GM19372 (cell line): Measurements from ENCODE around the gene FST.

Experiments used
- ATAC-seq: cut with Tn5 transposase; IDR thresholded peaks from one replicate; pipeline ENCODE4 v1.9.1; 2021; ENCODE audit warnings: mild to moderate bottlenecking, low read depth, moderate library complexity; ENCODE audit not compliant: unreplicated experiment

The FST gene, protein sequence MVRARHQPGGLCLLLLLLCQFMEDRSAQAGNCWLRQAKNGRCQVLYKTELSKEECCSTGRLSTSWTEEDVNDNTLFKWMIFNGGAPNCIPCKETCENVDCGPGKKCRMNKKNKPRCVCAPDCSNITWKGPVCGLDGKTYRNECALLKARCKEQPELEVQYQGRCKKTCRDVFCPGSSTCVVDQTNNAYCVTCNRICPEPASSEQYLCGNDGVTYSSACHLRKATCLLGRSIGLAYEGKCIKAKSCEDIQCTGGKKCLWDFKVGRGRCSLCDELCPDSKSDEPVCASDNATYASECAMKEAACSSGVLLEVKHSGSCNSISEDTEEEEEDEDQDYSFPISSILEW

GRCh38 chr5:53480416-53481158 lies at the start of gene FST:
Gene FST (plus strand): TSS chr5:53480629. CDS start chr5:53480792, 163 bp downstream.
- ATAC-seq = no peak

DNA sequence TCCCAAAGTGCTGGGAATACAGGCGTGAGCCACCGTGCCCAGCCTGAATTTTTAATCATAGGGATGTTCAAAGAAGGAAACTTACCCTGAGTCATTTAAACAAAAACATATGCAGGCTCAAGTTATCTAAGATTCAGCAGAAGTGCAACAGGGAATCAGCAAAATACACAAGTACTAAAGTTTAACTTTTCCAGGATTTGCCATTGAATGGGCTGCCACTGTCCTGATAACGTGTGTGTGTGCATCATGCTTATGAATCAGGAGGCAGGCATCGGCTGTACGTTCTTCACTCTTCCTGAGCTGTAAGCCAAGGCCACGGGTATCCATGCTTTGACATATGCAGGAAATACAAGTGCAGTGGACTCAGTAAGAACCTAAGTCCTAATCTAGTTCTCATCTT lies 48.8 kb upstream of the FST start:
- no peak for ATAC-seq

GRCh38 chr5:53433026-53433425 lies 47.4 kb upstream of the FST start:
- no peak for ATAC-seq

GRCh38 chr5:53434541-53434940 lies 45.9 kb upstream of the FST start:
- ATAC-seq = no peak

GRCh38 chr5:53436480-53437191 lies 43.8 kb upstream of the FST start:
- no peak for ATAC-seq

- no peak for ATAC-seq
These were observed 42.4 kb upstream of the FST start for GRCh38 chr5:53438079-53438478.

- ATAC-seq = no peak
These were observed 41.6 kb upstream of the FST start for GRCh38 chr5:53438486-53439472.

DNA sequence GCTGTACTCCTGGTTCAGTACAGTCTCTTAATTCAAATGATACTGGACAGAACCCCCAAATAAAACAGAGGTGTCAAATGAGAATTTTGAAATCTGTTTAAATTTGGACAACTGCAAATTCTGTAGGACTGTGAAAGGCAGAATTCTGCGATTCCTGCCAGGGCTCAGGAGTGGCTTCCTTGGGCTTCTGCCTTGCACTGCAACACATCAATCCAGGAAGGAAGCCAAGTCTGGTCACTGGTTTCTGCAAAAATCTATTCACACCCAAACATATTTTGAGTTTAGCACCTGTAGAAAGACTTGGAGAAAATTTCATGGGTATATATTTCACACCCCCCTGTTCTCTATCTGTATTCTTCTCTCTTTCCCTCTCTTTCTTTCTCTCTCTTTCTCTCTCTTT lies 37.5 kb upstream of the FST start:
- ATAC-seq = no peak

DNA sequence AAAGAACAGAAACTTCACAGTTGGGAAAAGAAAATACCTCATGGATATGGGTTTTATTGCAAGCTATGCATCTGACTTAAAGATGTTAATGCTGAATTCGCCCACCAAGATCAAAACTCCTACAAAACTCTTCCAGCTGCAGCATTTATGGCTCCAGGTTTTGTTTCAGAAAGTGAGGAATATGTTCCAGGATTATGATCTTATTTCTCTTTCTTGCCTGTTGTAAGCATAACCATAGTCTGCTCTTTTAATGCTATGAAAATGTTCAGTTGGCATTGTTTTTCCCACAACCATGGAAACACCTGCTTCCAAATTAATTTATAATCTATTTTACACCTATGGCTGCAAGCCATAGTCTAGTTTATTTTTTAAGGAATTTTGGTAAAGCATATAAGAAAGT lies 34.9 kb upstream of the FST start:
- ATAC-seq = no peak

- no peak for ATAC-seq
These were observed 33.5 kb upstream of the FST start for GRCh38 chr5:53446908-53447307.

- no peak for ATAC-seq
These were observed 31.6 kb upstream of the FST start for GRCh38 chr5:53448851-53449250.

DNA sequence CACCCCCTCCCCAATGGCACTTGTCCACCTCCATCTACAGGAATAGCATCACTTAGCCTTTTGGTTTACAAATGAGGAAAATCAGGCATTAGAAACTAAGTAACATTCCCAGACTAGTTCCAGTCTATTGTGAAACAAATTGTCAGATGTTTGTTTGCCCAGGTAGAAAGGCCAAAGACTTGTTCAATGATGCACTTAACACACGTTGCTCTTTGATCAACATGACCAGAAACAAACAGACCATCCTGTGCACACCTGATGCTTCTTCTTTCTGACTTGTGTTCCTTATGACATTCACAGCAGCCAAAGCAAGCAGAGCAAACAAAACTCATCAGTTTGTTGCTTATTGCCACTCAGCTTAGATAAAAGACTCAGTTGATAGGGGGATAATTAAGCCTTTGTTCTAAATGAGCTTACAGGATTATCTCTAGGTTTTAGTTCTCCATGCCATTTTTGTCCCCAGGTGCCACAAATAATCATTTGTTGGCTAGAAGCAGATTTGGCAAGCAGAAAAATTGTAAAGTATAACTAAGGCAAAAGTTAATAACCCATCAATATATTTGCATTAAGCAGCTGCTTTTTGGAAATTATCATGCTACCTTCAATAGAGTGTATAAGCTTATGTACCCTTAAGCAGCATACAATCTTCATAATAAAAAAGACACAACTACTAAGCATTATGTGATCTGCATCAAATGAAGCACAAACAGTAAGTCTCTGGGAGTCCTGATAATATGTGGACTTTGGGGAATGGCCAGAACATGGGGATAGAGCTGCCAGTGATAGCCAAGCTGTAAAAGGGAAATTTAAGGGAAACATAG lies 26.3 kb upstream of the FST start:
- no peak for ATAC-seq

DNA sequence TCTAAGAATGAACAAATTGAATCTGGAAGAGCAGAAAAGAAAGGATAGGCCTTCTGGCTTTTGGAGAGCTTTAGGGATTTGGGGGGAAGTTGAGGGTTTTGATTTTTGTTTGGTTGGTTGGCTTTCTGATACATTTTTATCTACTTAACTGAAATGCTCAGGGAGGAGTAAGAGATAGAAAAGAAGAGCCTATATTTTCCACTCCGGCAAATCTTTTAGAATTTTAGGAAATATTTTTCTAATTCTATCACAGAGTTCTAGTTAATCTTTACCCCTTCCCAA lies 25.8 kb upstream of the FST start:
- no peak for ATAC-seq

DNA sequence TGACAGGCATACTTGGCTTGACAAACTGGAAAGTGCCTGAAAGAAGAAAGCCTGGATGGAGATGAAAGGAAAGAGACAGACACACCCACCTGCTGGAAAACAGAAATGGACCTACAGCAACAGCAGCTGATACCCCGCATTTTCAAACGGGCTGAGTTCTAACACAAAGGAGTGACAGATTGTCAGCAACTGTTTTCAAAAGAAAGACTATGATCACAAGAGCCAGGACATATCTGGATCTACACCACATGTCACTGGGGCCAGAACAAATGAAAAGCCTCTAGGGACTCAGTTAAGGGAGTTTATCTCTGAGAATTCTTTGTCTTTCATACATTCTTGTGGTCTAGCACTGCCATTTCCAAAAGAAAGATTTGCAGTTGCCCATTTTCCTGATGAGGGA lies 24.1 kb upstream of the FST start:
- ATAC-seq = no peak

DNA sequence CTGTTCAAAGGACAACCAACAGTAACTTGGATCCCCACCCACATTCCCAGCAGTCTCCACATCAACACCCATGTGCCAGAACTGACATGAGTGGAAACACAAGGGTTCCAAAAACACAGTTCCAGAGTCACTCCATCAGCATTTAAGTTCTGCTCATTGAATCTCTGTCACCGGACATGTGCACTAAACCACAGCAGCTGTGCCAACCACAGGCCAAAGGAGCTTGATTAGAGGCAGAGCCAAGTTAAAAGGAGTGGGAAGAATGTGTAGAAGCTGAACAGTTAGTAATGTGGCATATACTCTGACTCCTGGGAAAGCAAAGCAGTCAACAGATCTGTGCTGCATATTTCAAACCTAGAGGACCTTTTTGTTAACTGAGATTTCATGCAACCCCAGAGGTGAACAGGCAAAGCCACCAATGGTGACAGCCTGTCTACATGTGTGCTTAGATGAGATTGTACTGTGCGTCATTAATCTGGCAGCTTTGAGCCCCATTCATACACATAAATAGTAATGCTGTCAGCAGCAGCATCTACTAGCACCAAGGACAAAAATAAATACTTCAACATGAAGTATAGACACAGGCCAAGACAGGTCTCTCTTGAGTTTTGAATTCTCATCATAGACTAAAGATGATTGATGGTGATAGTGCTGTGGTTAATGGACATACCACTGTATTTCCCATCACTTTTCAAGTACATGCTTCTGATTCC lies 16.4 kb upstream of the FST start:
- no peak for ATAC-seq

DNA sequence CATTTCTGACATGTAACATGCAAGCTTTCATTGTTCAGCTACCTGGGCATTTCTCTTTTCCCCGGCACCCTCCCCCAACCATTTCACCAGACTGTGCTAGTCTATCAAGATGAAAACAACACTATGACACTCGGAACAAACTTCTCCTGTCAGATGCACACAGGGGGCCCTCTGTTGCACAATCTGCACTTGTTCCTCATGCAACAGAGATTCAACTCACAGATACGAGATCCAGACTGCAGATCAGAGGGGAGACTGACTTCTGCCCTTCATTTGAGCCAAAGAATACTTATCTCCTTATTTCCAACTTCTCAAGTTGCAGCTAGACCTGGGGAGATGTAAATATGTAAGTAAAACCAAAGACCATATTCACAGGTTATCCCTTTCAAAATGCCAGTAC lies 15.7 kb upstream of the FST start:
- ATAC-seq = no peak

DNA sequence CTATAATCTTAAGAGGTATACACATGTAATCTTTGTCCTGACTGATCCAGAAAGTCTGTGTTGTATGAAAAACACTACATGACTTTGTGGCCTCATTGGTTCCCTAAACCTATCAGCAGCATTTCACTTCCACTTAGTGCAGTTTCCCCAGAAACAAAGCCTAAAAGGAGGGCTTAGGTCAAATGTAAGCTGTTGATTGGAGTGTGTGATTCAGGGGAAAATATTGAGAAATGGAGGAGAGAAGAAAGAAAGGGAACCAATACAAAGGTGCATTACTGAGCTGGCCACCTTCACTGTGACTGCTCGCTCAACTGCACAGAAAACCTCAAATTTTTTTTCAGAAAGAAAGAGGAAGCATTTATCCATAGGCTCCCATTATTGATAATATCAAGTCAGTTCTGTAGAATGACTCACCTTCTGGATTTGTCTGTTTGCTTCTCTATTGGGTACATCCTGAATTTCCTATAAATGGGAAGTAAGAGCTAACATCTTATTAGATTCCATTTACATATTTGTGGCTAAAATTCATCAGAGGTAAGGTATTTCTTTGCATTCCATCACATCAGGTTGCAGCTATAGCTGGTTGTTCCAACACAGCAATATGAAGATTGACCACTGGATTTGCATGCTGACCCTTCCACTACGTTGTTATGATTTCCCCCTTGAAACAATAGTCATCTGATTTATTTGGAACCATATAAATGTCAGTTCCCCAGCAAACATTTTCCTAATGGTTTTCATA lies 10.3 kb upstream of the FST start:
- ATAC-seq = no peak

GRCh38 chr5:53472279-53472678 lies 8.2 kb upstream of the FST start:
- ATAC-seq = no peak
